Mucosa of descending colon (tissue), 3 donors: ENCODE data around the gene CENPP. TPM values are rescaled to one million over a fixed set of nuclear protein-coding genes. Genes with fewer than 3 reads are reported as not detected.

Experiments
- ATAC-seq: fragments of 200-7000 bp; cut with Tn5 transposase; one replicate; pipeline ENCODE4 v1.9.1; 2020; ENCODE audit warnings: mild to moderate bottlenecking, moderate library complexity
- DNase-seq, 3 donors: peaks; one replicate each; pipeline ENCODE4 v3.0.0-alpha.2; 2020
- H3K36me3 ChIP-seq: fragments of 200-600 bp; one replicate; pipeline ENCODE4 v1.8.0; 2021; ENCODE audit warnings: low read depth, mild to moderate bottlenecking
- H3K4me1 ChIP-seq: fragments of 200-600 bp; one replicate; pipeline ENCODE4 v1.8.0; 2021; ENCODE audit warnings: low read depth, mild to moderate bottlenecking
- H3K4me3 ChIP-seq: fragments of 200-600 bp; one replicate; pipeline ENCODE4 v1.8.0; 2021; ENCODE audit warnings: mild to moderate bottlenecking
- H3K9me3 ChIP-seq: fragments of 200-600 bp; one replicate; pipeline ENCODE4 v1.8.0; 2021; ENCODE audit warnings: mild to moderate bottlenecking
- CTCF ChIP-seq: fragments of 200-600 bp; IDR thresholded peaks from one replicate; pipeline ENCODE4 v1.8.0; 2022; ENCODE audit warnings: antibody characterized with exemption, mild to moderate bottlenecking
- intact Hi-C, 2 donors: fragments of 100-400 bp; cut with DNase I in 1 of 2; cut with micrococcal nuclease in 1 of 2; formaldehyde crosslinking; loops; one replicate each; pipeline versions ENCODE4 v1.11.0 to v1.11.1; 2022; cut with DNase I, micrococcal nuclease
- total RNA-seq, 3 donors: library from RNA; stranded (reverse); fragmentation: NEBNext Ultra II Directional in 2 of 3; extraction: Animal tissue kit (Norgen Biotek cat#: 25700) in 2 of 3; gene quantifications; one replicate each; pipeline versions ENCODE4 v1.2.1 to v1.2.4, GENCODE V29; 2021 to 2023
- donor health status: DM: no; HTN: no; CAD: no; lungs with moderate emphysema.
- donor health status: DM: no; HTN: no; CAD: no.
- donor health status: DM: no; HTN: yes; CAD: no.

CENPP gene
- total RNA-seq, 3 donors from 2014 or later, result 2.0 to 4.9 (median 3.3) TPM

DNA sequence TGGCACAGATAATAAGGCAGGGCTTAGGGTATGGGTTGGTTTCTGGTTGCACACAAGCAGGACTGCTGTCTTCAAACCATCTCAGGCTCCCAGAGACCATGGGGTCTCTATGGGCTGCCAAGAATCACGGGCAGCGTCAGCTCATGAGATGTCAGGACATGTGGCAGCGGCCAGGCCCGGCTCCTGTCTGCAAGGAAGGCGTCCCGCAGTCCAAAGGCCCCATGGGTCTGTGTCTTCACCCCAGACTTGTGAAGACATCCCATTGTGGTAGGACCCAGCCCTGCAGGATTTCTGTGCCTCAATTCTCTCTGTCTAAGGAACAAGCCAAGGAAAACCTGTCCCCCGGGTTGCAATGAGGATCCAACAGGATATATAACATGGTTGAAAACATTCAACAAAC, 311.6 kb downstream of the CENPP start:
- DNase-seq (no peak), ATAC-seq (no peak)
- intact Hi-C loops, result loop anchor here in 1 of 2 donors (10.0 kb wide), 1 partner anchor 293 kb away; no protein-coding TSS in a partner anchor
- Histone ChIP-seq H3K9me3 (no peaks in the 10 kb centered on the region), H3K36me3 (peaks cover 12% of the 10 kb centered on the region), H3K4me3 (no peak overlapping the region), H3K4me1 (no peaks in the 10 kb centered on the region)
- no peak for TF ChIP-seq CTCF

GRCh38 chr9:92637886-92638620, 312.3 kb downstream of the CENPP start:
- Histone ChIP-seq H3K4me3 (no peak overlapping the region), H3K9me3 (no peaks in the 10 kb centered on the region), H3K4me1 (no peaks in the 10 kb centered on the region), H3K36me3 (peaks cover 12% of the 10 kb centered on the region)
- DNase-seq, result no peak
- no peak for ATAC-seq
- intact Hi-C loops, result loop anchor here in 1 of 2 donors (10.0 kb wide), 1 partner anchor 293 kb away; no protein-coding TSS in a partner anchor
- TF ChIP-seq CTCF, result no peak

DNA sequence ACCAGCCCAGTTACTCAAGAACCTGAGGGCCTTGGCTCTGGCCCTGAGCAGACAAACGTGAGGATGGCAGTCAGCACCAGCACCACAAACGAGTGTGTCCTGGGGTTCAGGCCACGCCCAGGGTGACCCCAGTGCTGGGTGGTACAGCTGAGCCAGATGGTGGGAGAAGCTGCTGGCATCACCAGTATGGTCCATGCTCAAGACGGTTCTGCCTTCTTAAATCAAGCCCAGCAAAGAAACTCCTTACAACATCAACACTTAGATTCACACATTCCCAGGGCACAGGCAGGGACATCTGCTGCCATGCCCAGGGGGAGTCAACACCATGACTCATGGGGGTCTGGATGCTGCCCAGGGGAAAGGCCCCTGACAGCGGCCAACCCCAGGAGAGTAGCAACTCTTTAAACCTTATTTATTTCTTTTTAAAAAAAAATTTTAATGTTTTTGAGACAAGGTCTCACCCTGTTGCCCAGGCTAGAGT, 312.9 kb downstream of the CENPP start:
- intact Hi-C loops, result loop anchor here in 1 of 2 donors (10.0 kb wide), 1 partner anchor 294 kb away; no protein-coding TSS in a partner anchor
- Histone ChIP-seq H3K36me3 (peaks cover 12% of the 10 kb centered on the region), H3K9me3 (no peaks in the 10 kb centered on the region), H3K4me1 (no peaks in the 10 kb centered on the region), H3K4me3 (no peak overlapping the region)
- no peak for ATAC-seq
- no peak for DNase-seq
- no peak for TF ChIP-seq CTCF

DNA sequence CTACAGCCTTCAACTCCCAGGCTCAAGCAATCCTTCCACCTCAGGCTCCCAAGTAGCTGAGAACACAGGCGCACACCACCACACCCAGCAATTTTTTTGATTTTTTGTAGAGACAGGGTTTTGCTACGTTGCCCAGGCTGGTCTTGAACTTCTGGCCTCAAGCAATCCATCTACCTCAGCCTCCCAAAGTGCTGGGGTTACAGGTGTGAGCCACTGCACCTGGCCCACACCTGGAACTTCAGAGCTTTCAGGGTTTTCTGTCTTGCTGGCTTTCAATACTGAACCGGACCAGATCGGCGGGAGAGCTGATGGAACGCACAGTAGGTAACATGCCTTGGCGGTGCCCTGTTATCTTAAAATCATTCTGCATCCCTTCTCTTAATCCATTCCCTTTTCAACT, 313.4 kb downstream of the CENPP start:
- DNase-seq (no peak), ATAC-seq (no peak)
- H3K4me1 ChIP-seq, result no peaks in the 10 kb centered on the region
- intact Hi-C loops, result loop anchor here in 1 of 2 donors (10.0 kb wide), 1 partner anchor 294 kb away; no protein-coding TSS in a partner anchor
- no peak for TF ChIP-seq CTCF
- no peaks in the 10 kb centered on the region for H3K9me3 ChIP-seq
- peaks cover 12% of the 10 kb centered on the region for H3K36me3 ChIP-seq
- no peak overlapping the region for H3K4me3 ChIP-seq

DNA sequence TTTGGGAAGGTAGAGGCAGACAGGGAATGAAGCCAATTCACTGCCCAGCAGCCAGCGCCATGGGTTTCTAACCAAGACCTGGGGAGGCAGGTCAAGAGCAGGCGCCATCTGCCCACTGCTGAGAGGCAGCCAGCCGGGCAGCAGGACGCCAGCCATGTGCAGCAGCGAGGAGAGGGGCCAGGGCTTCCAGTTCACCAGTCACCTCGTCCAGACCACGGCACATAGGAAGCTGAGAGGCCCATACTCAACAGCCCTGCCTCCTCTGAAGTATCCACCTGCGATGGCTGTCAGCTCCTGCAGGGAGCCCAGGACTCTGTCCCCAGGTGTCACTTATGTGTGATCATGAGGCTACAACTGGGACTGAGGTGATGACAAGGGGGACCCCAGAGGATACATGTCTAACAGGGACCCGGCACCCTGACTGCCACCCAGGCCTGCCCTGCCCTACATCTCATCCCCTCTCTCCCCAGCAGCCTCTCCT, 314.1 kb downstream of the CENPP start:
- Histone ChIP-seq H3K4me1 (no peaks in the 10 kb centered on the region), H3K4me3 (no peak overlapping the region), H3K9me3 (no peaks in the 10 kb centered on the region), H3K36me3 (peaks cover 12% of the 10 kb centered on the region)
- DNase-seq, result no peak
- no peak for ATAC-seq
- no peak for TF ChIP-seq CTCF
- intact Hi-C loops, result loop anchor here in 1 of 2 donors (10.0 kb wide), 1 partner anchor 295 kb away; no protein-coding TSS in a partner anchor
